Peyer's patch (tissue), 4 donors: ENCODE measurements around the gene UBAC2. TPM values are rescaled to one million over a fixed set of nuclear protein-coding genes. Genes with fewer than 3 reads are reported as not detected.

Experiments
- DNase-seq, 3 donors: peaks; one replicate each; pipeline ENCODE4 v3.0.0-alpha.2; 2017 to 2019
- H3K27ac ChIP-seq, 4 donors: fragments of 200-600 bp; sonication (generic); one replicate each; pipeline ENCODE4 v1.5.1; 2016 to 2019
- H3K27me3 ChIP-seq, 2 donors: fragments of 200-600 bp; sonication (generic); one replicate each; pipeline ENCODE4 v1.5.1; 2019
- H3K36me3 ChIP-seq, 3 donors: fragments of 200-600 bp; sonication (generic); one replicate each; pipeline ENCODE4 v1.5.1; 2016 to 2019
- H3K4me1 ChIP-seq, 4 donors: fragments of 200-600 bp; sonication (generic); one replicate each; pipeline ENCODE4 v1.5.1; 2016 to 2019
- H3K4me3 ChIP-seq, 4 donors: fragments of 200-600 bp; sonication (generic); 1 replicate in 3 of 4; 2 replicates in 1 of 4; pipeline ENCODE4 v1.5.1; 2016 to 2019; ENCODE audit warnings: mild to moderate bottlenecking in 1 of 4
- H3K9me3 ChIP-seq, 4 donors: fragments of 200-600 bp; sonication (generic); one replicate each; pipeline ENCODE4 v1.5.1; 2016 to 2019; ENCODE audit warnings: mild to moderate bottlenecking in 1 of 4
- POLR2A ChIP-seq, 2 donors: fragments of 450-650 bp; IDR thresholded peaks; one replicate each; pipeline ENCODE4 v1.5.1; 2017; ENCODE audit warnings: antibody characterized with exemption in 2 of 2, mild to moderate bottlenecking in 2 of 2, moderate library complexity in 2 of 2
- total RNA-seq, 4 donors: library from RNA; depleted of rRNA; stranded (reverse); fragments of >200 nt; gene quantifications; one replicate each; pipeline ENCODE4 v1.1.0, GENCODE V29; 2016
- TF ChIP-seq, protein P1 (sequence below), 6 experiments: fragments of 450-650 bp in 4 of 6; fragments of 200-600 bp in 2 of 6; sonication (generic) in 1 of 6; IDR thresholded peaks; one replicate each; pipeline ENCODE4 v1.5.1; 2017 to 2019; ENCODE audit warnings: antibody characterized with exemption in 6 of 6, mild to moderate bottlenecking in 3 of 6, moderate library complexity in 1 of 6

Gene UBAC2
- total RNA-seq, 4 donors from 2014 or later = 38.8 to 67.8 (median 63.4) TPM

DNA sequence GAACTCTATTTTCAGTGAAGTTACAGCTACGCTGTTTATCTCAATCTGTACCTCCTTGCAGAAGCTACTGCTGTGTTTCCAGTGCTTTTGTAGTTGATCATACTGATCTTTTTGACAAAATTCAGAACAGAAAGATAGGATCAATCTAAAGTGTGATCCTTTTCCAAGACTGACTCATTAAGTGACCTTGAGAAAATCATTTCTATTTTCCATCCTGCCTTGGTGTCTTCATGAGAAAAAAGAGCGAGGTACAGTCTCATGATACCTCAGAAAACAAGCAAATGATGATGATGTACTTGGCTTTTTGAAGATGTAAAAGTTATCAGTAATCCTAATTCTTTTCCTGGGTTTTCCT is 152.6 kb downstream of the UBAC2 start:
- no peak for DNase-seq
- no peaks in the 10 kb centered on the region for H3K9me3 ChIP-seq
- H3K36me3 ChIP-seq = peaks cover 0 to 8% (median 0%) of the 10 kb centered on the region in 3 donors
- peaks cover 0 to 40% (median 26%) of the 10 kb centered on the region in 4 donors for H3K4me1 ChIP-seq
- H3K27ac ChIP-seq = peak overlapping the region in 3 of 4 donors; percentile 70 to 86 (median 85)
- H3K27me3 ChIP-seq = no peaks in the 10 kb centered on the region
- no peak overlapping the region for H3K4me3 ChIP-seq
- no peak for TF ChIP-seq POLR2A (IDR thresholded peaks at IDR 0.05)
- TF ChIP-seq, protein P1, sequence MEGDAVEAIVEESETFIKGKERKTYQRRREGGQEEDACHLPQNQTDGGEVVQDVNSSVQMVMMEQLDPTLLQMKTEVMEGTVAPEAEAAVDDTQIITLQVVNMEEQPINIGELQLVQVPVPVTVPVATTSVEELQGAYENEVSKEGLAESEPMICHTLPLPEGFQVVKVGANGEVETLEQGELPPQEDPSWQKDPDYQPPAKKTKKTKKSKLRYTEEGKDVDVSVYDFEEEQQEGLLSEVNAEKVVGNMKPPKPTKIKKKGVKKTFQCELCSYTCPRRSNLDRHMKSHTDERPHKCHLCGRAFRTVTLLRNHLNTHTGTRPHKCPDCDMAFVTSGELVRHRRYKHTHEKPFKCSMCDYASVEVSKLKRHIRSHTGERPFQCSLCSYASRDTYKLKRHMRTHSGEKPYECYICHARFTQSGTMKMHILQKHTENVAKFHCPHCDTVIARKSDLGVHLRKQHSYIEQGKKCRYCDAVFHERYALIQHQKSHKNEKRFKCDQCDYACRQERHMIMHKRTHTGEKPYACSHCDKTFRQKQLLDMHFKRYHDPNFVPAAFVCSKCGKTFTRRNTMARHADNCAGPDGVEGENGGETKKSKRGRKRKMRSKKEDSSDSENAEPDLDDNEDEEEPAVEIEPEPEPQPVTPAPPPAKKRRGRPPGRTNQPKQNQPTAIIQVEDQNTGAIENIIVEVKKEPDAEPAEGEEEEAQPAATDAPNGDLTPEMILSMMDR (IDR thresholded peaks at IDR 0.05) = no peak

DNA sequence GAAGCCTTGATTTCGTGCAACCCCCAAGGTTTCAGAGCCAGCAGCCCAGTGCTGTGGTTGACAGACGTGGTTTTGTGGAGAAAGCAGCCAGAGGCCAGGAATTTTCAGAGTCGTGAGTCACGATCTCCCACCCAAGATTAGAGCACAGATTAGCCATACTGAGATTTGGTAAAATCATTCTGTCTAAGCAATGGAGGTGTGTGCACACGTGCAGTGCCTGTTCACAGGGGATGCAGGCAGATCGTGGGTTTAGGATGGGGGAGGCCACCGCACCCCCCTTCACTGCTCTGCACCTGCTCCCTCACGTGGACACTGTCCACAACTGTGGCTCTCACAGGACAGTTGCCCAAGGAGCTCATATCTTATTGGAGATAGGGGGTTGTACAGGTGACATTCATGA is 153.2 kb downstream of the UBAC2 start:
- Histone ChIP-seq H3K27ac (peak overlapping the region; percentile 70 to 88 (median 86)), H3K27me3 (no peaks in the 10 kb centered on the region), H3K4me1 (peaks cover 0 to 40% (median 26%) of the 10 kb centered on the region in 4 donors), H3K4me3 (no peak overlapping the region), H3K36me3 (peaks cover 0 to 5% (median 0%) of the 10 kb centered on the region in 3 donors), H3K9me3 (no peaks in the 10 kb centered on the region)
- no peak for DNase-seq
- TF ChIP-seq, protein P1 (IDR thresholded peaks at IDR 0.05) = no peak
- TF ChIP-seq POLR2A (IDR thresholded peaks at IDR 0.05) = no peak

DNA sequence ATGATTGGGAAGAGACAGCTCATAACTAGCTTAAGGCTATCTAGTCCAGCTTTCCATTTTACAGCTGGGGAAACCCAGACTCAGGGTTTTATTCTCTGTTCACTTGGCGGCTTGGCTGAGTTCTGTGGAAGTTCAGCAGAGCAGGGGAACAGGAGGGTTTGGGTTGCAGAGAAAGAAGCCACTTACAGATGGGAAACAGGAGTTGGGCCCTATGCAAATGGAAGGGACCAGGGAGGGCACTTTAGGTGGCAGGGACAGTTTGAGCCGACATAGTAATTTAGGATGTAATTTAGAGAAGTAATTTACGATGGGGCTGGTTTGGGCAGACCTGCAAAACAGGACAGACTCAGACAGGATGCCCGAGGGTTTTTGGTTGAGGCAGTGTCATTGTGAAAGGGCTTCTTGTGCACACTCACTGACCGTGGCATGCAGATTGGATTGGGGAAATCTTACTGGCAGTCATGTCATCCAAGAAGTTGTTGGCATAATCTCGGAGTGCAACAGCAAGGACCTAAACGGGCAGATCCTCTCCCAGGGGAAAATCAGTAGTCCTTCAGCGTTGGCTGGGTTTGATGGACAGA is 153.8 kb downstream of the UBAC2 start:
- Histone ChIP-seq H3K4me1 (peaks cover 0 to 46% (median 26%) of the 10 kb centered on the region in 4 donors), H3K9me3 (no peaks in the 10 kb centered on the region), H3K27me3 (no peaks in the 10 kb centered on the region), H3K36me3 (no peaks in the 10 kb centered on the region), H3K4me3 (no peak overlapping the region), H3K27ac (peak overlapping the region; percentile 70 to 88 (median 86))
- TF ChIP-seq, protein P1 (IDR thresholded peaks at IDR 0.05) = no peak
- no peak for TF ChIP-seq POLR2A (IDR thresholded peaks at IDR 0.05)
- DNase-seq = peak in 2 of 3 donors; percentile 65 to 71

DNA sequence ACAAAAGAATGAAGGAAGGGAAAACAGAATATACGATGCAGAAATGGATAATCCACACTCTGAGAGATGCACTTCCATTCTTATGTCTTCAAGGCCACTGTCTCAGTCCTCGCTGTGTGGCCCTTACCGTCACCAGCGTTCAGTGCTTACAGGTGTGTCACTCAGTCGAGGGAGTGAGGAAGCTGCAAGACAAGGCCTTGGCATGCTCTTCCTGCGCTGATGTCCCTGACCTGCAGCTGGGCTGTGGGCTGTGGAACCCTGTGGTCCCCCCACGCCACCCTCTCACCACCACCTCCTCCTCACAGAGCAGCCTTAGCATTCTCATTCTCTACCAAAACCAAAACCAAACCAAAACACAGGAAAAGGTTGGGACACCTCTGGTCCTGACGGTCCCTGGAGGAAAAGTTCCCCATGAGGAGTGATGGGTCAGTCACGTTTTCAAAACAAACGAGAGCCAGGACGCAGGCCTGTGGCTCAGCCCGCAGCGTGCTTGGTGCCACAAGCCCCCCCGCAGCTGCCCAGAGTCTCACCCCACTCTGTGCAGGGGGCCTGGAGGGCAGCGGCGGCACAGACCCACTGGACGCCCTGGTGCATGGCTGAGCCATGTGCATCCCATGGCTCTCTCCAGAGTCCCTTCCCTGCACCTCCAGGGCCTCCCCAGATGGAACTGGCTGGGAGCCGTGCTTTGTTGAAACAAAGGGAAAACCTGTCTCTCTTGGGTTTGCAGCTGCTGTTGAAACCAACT is 154.8 kb downstream of the UBAC2 start:
- no peak overlapping the region for H3K4me3 ChIP-seq
- no peaks in the 10 kb centered on the region for H3K36me3 ChIP-seq
- no peak for DNase-seq
- no peaks in the 10 kb centered on the region for H3K27me3 ChIP-seq
- no peaks in the 10 kb centered on the region for H3K9me3 ChIP-seq
- H3K27ac ChIP-seq = peak overlapping the region; percentile 70 to 88 (median 86)
- no peak for TF ChIP-seq POLR2A (IDR thresholded peaks at IDR 0.05)
- TF ChIP-seq, protein P1 (IDR thresholded peaks at IDR 0.05) = no peak
- H3K4me1 ChIP-seq = peaks cover 0 to 51% (median 26%) of the 10 kb centered on the region in 4 donors

DNA sequence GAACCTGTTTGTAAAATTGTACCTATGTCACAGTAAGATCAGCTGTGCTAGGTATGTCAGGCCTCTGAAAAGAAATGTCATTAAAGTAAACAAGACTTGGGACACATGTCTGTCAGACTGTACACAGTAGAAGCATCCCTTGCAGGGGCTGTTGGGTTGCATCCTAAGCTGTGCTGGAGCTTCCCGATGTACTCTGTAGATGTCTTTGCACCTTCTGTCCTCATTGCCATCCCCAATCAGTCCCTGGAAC is 155.3 kb downstream of the UBAC2 start:
- TF ChIP-seq, protein P1 (IDR thresholded peaks at IDR 0.05) = no peak
- no peak for TF ChIP-seq POLR2A (IDR thresholded peaks at IDR 0.05)
- Histone ChIP-seq H3K4me1 (peaks cover 0 to 51% (median 26%) of the 10 kb centered on the region in 4 donors), H3K27me3 (no peaks in the 10 kb centered on the region), H3K27ac (peak overlapping the region; percentile 70 to 88 (median 86)), H3K4me3 (peak overlapping the region in 2 of 4 donors; percentile 11 to 18), H3K36me3 (no peaks in the 10 kb centered on the region), H3K9me3 (no peaks in the 10 kb centered on the region)
- DNase-seq = no peak
